ENCODE data around the gene TBC1D25.

The TBC1D25 gene

DNA sequence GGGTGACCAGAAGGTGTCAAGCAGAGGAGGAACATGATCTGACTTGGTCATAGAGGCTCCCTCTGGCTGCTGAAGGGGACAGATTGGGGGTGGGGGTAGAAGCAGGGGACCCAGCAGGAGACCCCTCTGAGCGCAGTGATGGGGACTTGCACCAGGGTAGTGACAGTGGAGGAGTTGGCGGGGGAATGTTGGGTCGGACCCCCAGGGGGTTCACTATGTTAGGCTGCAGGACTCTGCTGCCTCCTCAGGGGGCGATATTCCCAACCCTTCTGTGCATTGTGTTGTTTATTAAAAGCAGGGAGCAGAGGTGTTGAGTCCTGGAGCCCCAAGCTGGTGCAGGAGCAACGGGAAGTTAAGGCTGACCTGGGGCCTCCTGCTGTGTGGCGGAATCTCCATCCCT lies 66.6 kb downstream of the TBC1D25 start:
- no peak for FAIRE-seq

DNA sequence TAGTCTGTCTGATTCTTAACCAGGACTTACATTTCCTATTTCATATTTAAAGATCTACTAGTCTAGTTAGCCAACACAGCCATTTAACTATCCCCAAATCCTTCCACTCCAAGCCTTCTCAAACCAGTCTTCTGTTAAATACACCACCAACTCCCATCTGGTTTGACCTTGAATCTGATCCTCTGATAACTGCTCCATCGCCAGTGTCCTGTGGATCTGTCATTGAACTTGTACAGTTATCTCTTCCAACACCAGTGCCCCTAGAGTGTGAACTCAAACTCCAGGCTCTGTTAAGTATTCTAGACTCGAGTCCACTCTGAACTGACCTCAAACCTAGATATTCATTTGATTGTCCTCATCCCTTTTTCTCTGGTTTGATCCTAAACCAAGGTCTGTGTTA lies 72.2 kb downstream of the TBC1D25 start:
- no peak for FAIRE-seq

Data from islet of Langerhans (tissue), 1 donor.